HUDEP-2 (cell line): Measurements from ENCODE around the gene SVOPL.

Source experiments
- DNase-seq, 76 experiments: peaks; one replicate each; lab custom pipeline; 2025; ENCODE audit not compliant: unreplicated experiment in 76 of 76; lab: John Stamatoyannopoulos, UW

SVOPL gene

GRCh38 chr7:138610671-138611170 is 90.4 kb downstream of the SVOPL start:
- DNase-seq: peak in 6 of 76 experiments; percentile 10 to 56 (median 30)

GRCh38 chr7:138608275-138608674 is 92.9 kb downstream of the SVOPL start:
- DNase-seq: no peak

GRCh38 chr7:138607216-138608126 is 93.7 kb downstream of the SVOPL start:
- no peak for DNase-seq

- DNase-seq: no peak
These were observed 94.9 kb downstream of the SVOPL start for GRCh38 chr7:138606236-138606635.

- DNase-seq: no peak
These were observed 97.4 kb downstream of the SVOPL start for GRCh38 chr7:138603549-138604318.

GRCh38 chr7:138602451-138602850 is 98.7 kb downstream of the SVOPL start:
- no peak for DNase-seq

- no peak for DNase-seq
These were observed 105.7 kb downstream of the SVOPL start for GRCh38 chr7:138595454-138595853.

- DNase-seq: no peak
These were observed 111.0 kb downstream of the SVOPL start for GRCh38 chr7:138590154-138590553.

GRCh38 chr7:138588986-138589385 is 112.2 kb downstream of the SVOPL start:
- no peak for DNase-seq

GRCh38 chr7:138587485-138587884 is 113.7 kb downstream of the SVOPL start:
- DNase-seq: no peak

- no peak for DNase-seq
These were observed 115.7 kb downstream of the SVOPL start for GRCh38 chr7:138585283-138585993.

GRCh38 chr7:138584696-138585095 is 116.5 kb downstream of the SVOPL start:
- DNase-seq: no peak

GRCh38 chr7:138584283-138584682 is 116.9 kb downstream of the SVOPL start:
- no peak for DNase-seq

GRCh38 chr7:138581065-138581464 is 120.1 kb downstream of the SVOPL start:
- no peak for DNase-seq

- DNase-seq: no peak
These were observed 121.5 kb downstream of the SVOPL start for GRCh38 chr7:138579671-138580070.

- no peak for DNase-seq
These were observed 122.0 kb downstream of the SVOPL start for GRCh38 chr7:138579136-138579535.

GRCh38 chr7:138575897-138576428 is 125.2 kb downstream of the SVOPL start:
- DNase-seq: no peak

- DNase-seq: no peak
These were observed 127.4 kb downstream of the SVOPL start for GRCh38 chr7:138573741-138574140.

GRCh38 chr7:138570715-138571114 is 130.4 kb downstream of the SVOPL start:
- no peak for DNase-seq

- DNase-seq: no peak
These were observed 131.7 kb downstream of the SVOPL start for GRCh38 chr7:138569418-138569817.

- no peak for DNase-seq
These were observed 132.5 kb downstream of the SVOPL start for GRCh38 chr7:138568655-138569054.
